Upper lobe of left lung (tissue), 4 donors: ENCODE data around the gene MOK.

Experiments used
- POLR2AphosphoS5 ChIP-seq, 2 donors: sonication (generic); formaldehyde crosslinking; IDR thresholded peaks; one replicate each; pipeline ENCODE4 v1.5.1; 2017; ENCODE audit warnings: antibody characterized with exemption in 2 of 2
- TF ChIP-seq, protein P1 (sequence below), 6 experiments: fragments of 450-650 bp in 4 of 6; fragments of 200-600 bp in 2 of 6; sonication (generic) in 2 of 6; IDR thresholded peaks; one replicate each; pipeline ENCODE4 v1.5.1; 2016 to 2019; ENCODE audit warnings: antibody characterized with exemption in 6 of 6

DNA sequence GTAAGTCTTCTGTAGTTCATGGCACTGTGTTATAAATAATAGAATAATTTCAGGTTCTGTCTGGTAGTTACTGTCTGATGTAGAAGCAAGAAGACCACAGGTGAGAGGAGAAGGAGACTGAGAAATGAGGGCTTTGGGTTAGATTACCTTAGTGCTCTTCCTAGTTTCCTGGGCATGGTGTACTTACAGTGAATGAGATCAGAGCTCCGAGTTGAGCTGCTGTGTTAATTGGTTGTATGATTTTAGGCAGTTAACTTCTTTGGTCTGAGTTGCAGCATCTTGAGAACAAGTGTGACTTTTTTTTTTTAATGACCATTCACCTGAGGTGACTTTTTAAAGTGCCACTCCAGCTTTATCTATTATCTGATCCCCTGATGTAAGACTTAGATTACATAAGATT, 123.8 kb downstream of the MOK start:
- TF ChIP-seq, protein P1, sequence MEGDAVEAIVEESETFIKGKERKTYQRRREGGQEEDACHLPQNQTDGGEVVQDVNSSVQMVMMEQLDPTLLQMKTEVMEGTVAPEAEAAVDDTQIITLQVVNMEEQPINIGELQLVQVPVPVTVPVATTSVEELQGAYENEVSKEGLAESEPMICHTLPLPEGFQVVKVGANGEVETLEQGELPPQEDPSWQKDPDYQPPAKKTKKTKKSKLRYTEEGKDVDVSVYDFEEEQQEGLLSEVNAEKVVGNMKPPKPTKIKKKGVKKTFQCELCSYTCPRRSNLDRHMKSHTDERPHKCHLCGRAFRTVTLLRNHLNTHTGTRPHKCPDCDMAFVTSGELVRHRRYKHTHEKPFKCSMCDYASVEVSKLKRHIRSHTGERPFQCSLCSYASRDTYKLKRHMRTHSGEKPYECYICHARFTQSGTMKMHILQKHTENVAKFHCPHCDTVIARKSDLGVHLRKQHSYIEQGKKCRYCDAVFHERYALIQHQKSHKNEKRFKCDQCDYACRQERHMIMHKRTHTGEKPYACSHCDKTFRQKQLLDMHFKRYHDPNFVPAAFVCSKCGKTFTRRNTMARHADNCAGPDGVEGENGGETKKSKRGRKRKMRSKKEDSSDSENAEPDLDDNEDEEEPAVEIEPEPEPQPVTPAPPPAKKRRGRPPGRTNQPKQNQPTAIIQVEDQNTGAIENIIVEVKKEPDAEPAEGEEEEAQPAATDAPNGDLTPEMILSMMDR (IDR thresholded peaks at IDR 0.05), result no peak
- TF ChIP-seq POLR2AphosphoS5 (IDR thresholded peaks at IDR 0.05), result no peak
